NCI-H526 treated with DMSO at 0.1 percent for 48 hours (cell line): ENCODE measurements around the gene PDXP.
"Not testable (repeated sequence)": the region's sequence is repeated elsewhere in the genome, so short reads cannot be mapped to it uniquely, and the experiment has no call there.

ENCODE experiments used
- DNase-seq: peaks from one replicate; lab custom pipeline; 2025; lab: John Stamatoyannopoulos, UW

PDXP gene

GRCh38 chr22:37658133-37659065 is at the start of gene PDXP:
PDXP (plus strand) TSS chr22:37658723; CDS start chr22:37658783, 60 bp downstream.
- DNase-seq = peak; percentile 96

- no peak for DNase-seq
Observed at GRCh38 chr22:37609240-37610152, 49.0 kb upstream of the PDXP start.

- DNase-seq = not testable (repeated sequence)
Observed at GRCh38 chr22:37610153-37610475, 48.4 kb upstream of the PDXP start.

GRCh38 chr22:37610480-37611129 is 47.9 kb upstream of the PDXP start:
- DNase-seq = no peak

- no peak for DNase-seq
Observed at GRCh38 chr22:37611207-37611606, 47.3 kb upstream of the PDXP start.

GRCh38 chr22:37616201-37617083 is 42.1 kb upstream of the PDXP start:
- no peak for DNase-seq

- no peak for DNase-seq
Observed at GRCh38 chr22:37617431-37617830, 41.1 kb upstream of the PDXP start.

- no peak for DNase-seq
Observed at GRCh38 chr22:37618072-37618656, 40.4 kb upstream of the PDXP start.

- DNase-seq = no peak
Observed at GRCh38 chr22:37618674-37619073, 39.8 kb upstream of the PDXP start.

GRCh38 chr22:37619991-37620390 is 38.5 kb upstream of the PDXP start:
- DNase-seq = no peak

- no peak for DNase-seq
Observed at GRCh38 chr22:37621352-37621860, 37.1 kb upstream of the PDXP start.

- no peak for DNase-seq
Observed at GRCh38 chr22:37623075-37624016, 35.2 kb upstream of the PDXP start.

- DNase-seq = no peak
Observed at GRCh38 chr22:37624017-37624365, 34.5 kb upstream of the PDXP start.

GRCh38 chr22:37624876-37625275 is 33.6 kb upstream of the PDXP start:
- DNase-seq = no peak

GRCh38 chr22:37625737-37626136 is 32.8 kb upstream of the PDXP start:
- no peak for DNase-seq

GRCh38 chr22:37626144-37626543 is 32.4 kb upstream of the PDXP start:
- DNase-seq = no peak

- DNase-seq = no peak
Observed at GRCh38 chr22:37626556-37627075, 31.9 kb upstream of the PDXP start.

GRCh38 chr22:37627121-37627520 is 31.4 kb upstream of the PDXP start:
- no peak for DNase-seq

- DNase-seq = no peak
Observed at GRCh38 chr22:37627545-37627944, 31.0 kb upstream of the PDXP start.
